Tibial nerve (tissue), 4 donors: Measurements from ENCODE around the gene CLEC18A. TPM values are rescaled to one million over a fixed set of nuclear protein-coding genes. Genes with fewer than 3 reads are reported as not detected.

Experiments
- DNase-seq, 2 donors: peaks; one replicate each; pipeline ENCODE4 v3.0.0-alpha.2; 2019; ENCODE audit warnings: low spot score in 2 of 2
- H3K27ac ChIP-seq, 4 donors: fragments of 200-600 bp; sonication (generic) in 3 of 4; one replicate each; pipeline ENCODE4 v1.5.1; 2017 to 2019; ENCODE audit warnings: mild to moderate bottlenecking in 1 of 4
- H3K27me3 ChIP-seq, 2 donors: fragments of 200-600 bp; sonication (generic) in 1 of 2; one replicate each; pipeline versions ENCODE4 v1.5.1 to v1.6.0; 2017 to 2019
- H3K36me3 ChIP-seq, 3 donors: fragments of 200-600 bp; sonication (generic); one replicate each; pipeline ENCODE4 v1.5.1; 2018 to 2019
- H3K4me1 ChIP-seq, 4 donors: fragments of 200-600 bp; sonication (generic) in 3 of 4; one replicate each; pipeline ENCODE4 v1.5.1; 2017 to 2019
- H3K4me3 ChIP-seq, 4 donors: fragments of 200-600 bp; sonication (generic) in 3 of 4; one replicate each; pipeline ENCODE4 v1.5.1; 2017 to 2019; ENCODE audit warnings: mild to moderate bottlenecking in 1 of 4, moderate library complexity in 1 of 4
- H3K9me3 ChIP-seq, 4 donors: fragments of 200-600 bp; sonication (generic) in 3 of 4; one replicate each; pipeline ENCODE4 v1.5.1; 2017 to 2019
- CTCF ChIP-seq, 5 experiments: fragments of 200-600 bp in 3 of 5; fragments of 450-650 bp in 2 of 5; sonication (generic) in 3 of 5; IDR thresholded peaks; one replicate each; pipeline ENCODE4 v1.5.1; 2016 to 2019; ENCODE audit warnings: antibody characterized with exemption in 5 of 5, mild to moderate bottlenecking in 3 of 5, moderate library complexity in 2 of 5
- EP300 ChIP-seq, 2 donors: sonication (generic); formaldehyde crosslinking; IDR thresholded peaks; one replicate each; pipeline ENCODE4 v1.6.1; 2017; ENCODE audit warnings: antibody characterized with exemption in 2 of 2, mild to moderate bottlenecking in 1 of 2
- POLR2A ChIP-seq, 2 donors: fragments of 450-650 bp; IDR thresholded peaks; one replicate each; pipeline ENCODE4 v1.6.1; 2017; ENCODE audit warnings: antibody characterized with exemption in 2 of 2, mild to moderate bottlenecking in 2 of 2, moderate library complexity in 2 of 2
- WGBS, 2 donors: methylation state at CpG; one replicate each; pipeline ENCODE4 v1.1.5; 2018; 5-methylcytosine and 5-hydroxymethylcytosine counted together
- total RNA-seq, 4 donors: library from RNA; depleted of rRNA; stranded (reverse); fragments of >200 nt; gene quantifications; one replicate each; pipeline ENCODE4 v1.1.0, GENCODE V29; 2016

The CLEC18A gene
- total RNA-seq, 4 donors from 2014 or later: 1.2 to 2.4 (median 2.1) TPM; not detected in 1

GRCh38 chr16:69929480-69929879, 21.7 kb upstream of the CLEC18A start:
- H3K27me3 ChIP-seq: no peaks in the 10 kb centered on the region
- TF ChIP-seq EP300 (IDR thresholded peaks at IDR 0.05) (no peak), CTCF (IDR thresholded peaks at IDR 0.05) (no peak), POLR2A (IDR thresholded peaks at IDR 0.05) (no peak)
- peak overlapping the region in 2 of 4 donors; percentile 90 to 97 for H3K27ac ChIP-seq
- no peaks in the 10 kb centered on the region for H3K9me3 ChIP-seq
- WGBS, 2 donors: 76 to 89% methylated on average over 8 to 9 of the region's 9 CpGs
- H3K4me3 ChIP-seq: no peak overlapping the region
- H3K36me3 ChIP-seq: peaks cover 3 to 61% (median 12%) of the 10 kb centered on the region in 3 donors
- no peak for DNase-seq
- H3K4me1 ChIP-seq: peaks cover 0 to 63% (median 25%) of the 10 kb centered on the region in 4 donors

DNA sequence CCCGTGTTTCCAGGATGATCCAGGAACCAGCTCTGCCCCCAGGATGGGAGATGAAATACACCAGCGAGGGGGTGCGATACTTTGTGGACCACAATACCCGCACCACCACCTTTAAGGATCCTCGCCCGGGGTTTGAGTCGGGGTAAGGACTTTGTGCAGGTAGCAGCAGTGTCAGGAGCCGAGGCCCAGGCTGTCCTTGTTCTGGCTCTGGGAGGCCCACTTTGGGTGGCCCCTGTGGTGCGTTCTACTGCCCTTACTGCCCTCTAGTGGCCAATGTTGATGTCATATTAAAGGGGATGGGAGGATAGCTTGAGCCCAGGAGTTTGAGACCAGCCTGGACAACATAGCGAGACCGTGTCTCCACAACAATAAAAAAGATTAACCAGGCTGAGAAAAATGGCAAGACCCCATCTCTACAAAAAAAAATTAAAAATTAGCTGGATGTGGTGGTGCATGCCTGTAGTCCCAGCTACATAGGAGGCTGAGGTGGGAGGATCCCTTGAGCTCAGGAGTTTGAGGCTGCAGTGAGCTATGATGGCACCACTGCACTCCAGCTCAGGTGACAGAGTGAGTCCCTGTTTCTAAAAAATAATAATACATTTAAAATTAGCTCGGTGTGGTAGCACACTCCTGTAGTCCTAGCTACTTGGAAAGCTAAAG, 20.9 kb upstream of the CLEC18A start:
- TF ChIP-seq CTCF (IDR thresholded peaks at IDR 0.05): peak; percentile 64 to 89 (median 65)
- TF ChIP-seq EP300 (IDR thresholded peaks at IDR 0.05): no peak
- TF ChIP-seq POLR2A (IDR thresholded peaks at IDR 0.05): no peak
- Histone ChIP-seq H3K9me3 (no peaks in the 10 kb centered on the region), H3K4me1 (peaks cover 0 to 55% (median 20%) of the 10 kb centered on the region in 4 donors), H3K4me3 (no peak overlapping the region), H3K36me3 (peaks cover 9 to 69% (median 12%) of the 10 kb centered on the region in 3 donors), H3K27me3 (no peaks in the 10 kb centered on the region), H3K27ac (peak overlapping the region in 1 of 4 donors; percentile 97)
- WGBS, 2 donors: 69 to 71% methylated on average over 12 of the region's 12 CpGs
- DNase-seq: peak in 1 of 2 donors; percentile 85

- peaks cover 0 to 42% (median 11%) of the 10 kb centered on the region in 4 donors for H3K4me1 ChIP-seq
These were observed 19.5 kb upstream of the CLEC18A start for GRCh38 chr16:69931631-69932030.

DNA sequence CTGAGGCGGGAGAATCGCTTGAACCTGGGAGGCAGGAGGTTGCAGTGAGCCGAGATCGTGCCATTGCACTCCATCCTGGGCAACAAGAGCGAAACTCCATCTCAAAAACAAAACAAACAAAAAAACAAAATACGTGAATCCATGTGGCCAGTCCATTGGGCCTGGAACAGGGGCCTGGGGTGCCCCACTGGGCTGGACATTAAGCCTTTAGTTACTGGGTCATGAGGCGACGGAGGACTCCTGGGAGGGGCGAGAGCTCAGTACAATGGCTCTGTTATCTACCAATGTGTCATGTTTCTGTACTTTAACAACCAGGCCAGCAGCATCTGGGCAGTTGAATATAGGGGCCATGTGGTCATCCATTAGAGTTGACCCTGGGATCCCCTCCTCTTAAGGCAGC, 18.9 kb upstream of the CLEC18A start:
- WGBS, 2 donors: 60 to 69% methylated on average over 9 of the region's 9 CpGs
- H3K27ac ChIP-seq: peak overlapping the region in 2 of 4 donors; percentile 28 to 46

More at GRCh38 chr16:69931631-69932030, 19.5 kb upstream of the CLEC18A start:
- no peaks in the 10 kb centered on the region for H3K9me3 ChIP-seq
- TF ChIP-seq CTCF (IDR thresholded peaks at IDR 0.05) (no peak), POLR2A (IDR thresholded peaks at IDR 0.05) (no peak), EP300 (IDR thresholded peaks at IDR 0.05) (no peak)
- H3K4me3 ChIP-seq: no peak overlapping the region
- H3K36me3 ChIP-seq: peaks cover 10 to 78% (median 23%) of the 10 kb centered on the region in 3 donors
- H3K27me3 ChIP-seq: no peaks in the 10 kb centered on the region
- H3K27ac ChIP-seq: no peak overlapping the region
- 88 to 93% methylated on average over 13 of the region's 13 CpGs for WGBS, 2 donors
- no peak for DNase-seq

More for the DNA sequence above, 18.9 kb upstream of the CLEC18A start:
- no peak for DNase-seq
- Histone ChIP-seq H3K4me3 (no peak overlapping the region), H3K4me1 (peaks cover 0 to 36% (median 11%) of the 10 kb centered on the region in 4 donors), H3K36me3 (peaks cover 14 to 84% (median 29%) of the 10 kb centered on the region in 3 donors), H3K27me3 (no peaks in the 10 kb centered on the region), H3K9me3 (no peaks in the 10 kb centered on the region)
- TF ChIP-seq POLR2A (IDR thresholded peaks at IDR 0.05) (no peak), CTCF (IDR thresholded peaks at IDR 0.05) (no peak), EP300 (IDR thresholded peaks at IDR 0.05) (no peak)
